Large intestine (tissue), 3 donors: ENCODE measurements around the gene ANK2. TPM values are rescaled to one million over a fixed set of nuclear protein-coding genes. Genes with fewer than 3 reads are reported as not detected.
A peak's percentile ranks its signal among the peaks of the same experiment; 100 is the strongest.
"Not testable (repeated sequence)": the region's sequence is repeated elsewhere in the genome, so short reads cannot be mapped to it uniquely, and the experiment has no call there.

Source experiments
- DNase-seq, 2 donors: peaks; one replicate each; pipeline versions ENCODE4 v3.0.0 to v3.0.0-alpha.2; 2013
- H3K27ac ChIP-seq: one replicate; pipeline ENCODE4 v1.5.1; 2013; ENCODE audit warnings: low read length
- H3K27me3 ChIP-seq: 2 replicates; pipeline ENCODE4 v1.6.1; 2013; ENCODE audit warnings: low read length; ENCODE audit not compliant: control insufficient read depth, insufficient read depth
- H3K36me3 ChIP-seq: 2 replicates; pipeline ENCODE4 v1.6.1; 2013; ENCODE audit warnings: low read length; ENCODE audit not compliant: control insufficient read depth, insufficient read depth
- H3K4me1 ChIP-seq: one replicate; pipeline ENCODE4 v1.6.1; 2013; ENCODE audit warnings: low read length; ENCODE audit not compliant: control insufficient read depth, insufficient read depth
- H3K4me3 ChIP-seq: one replicate; pipeline ENCODE4 v1.5.1; 2013; ENCODE audit warnings: low read length
- H3K9me3 ChIP-seq: one replicate; pipeline ENCODE4 v1.6.1; 2013; ENCODE audit warnings: mild to moderate bottlenecking, low read depth, low read length, moderate library complexity; ENCODE audit not compliant: control insufficient read depth
- WGBS: methylation state at CpG from one replicate; pipeline ENCODE4 v1.1.5; 2013; ENCODE audit warnings: low lambda C conversion rate; ENCODE audit not compliant: insufficient coverage; 5-methylcytosine and 5-hydroxymethylcytosine counted together
- polyA plus RNA-seq: library from polyadenylated mRNA; unstranded; fragments of 120-200 nt; gene quantifications from one replicate; pipeline ENCODE4 v1.2.1, GENCODE V29; 2013

The ANK2 gene
- polyA plus RNA-seq, 1 donor, result 50.4 TPM

GRCh38 chr4:113169368-113169767 lies 119.9 kb downstream of the ANK2 start:
- Histone ChIP-seq H3K27me3 (no peaks in the 10 kb centered on the region), H3K36me3 (no peaks in the 10 kb centered on the region), H3K4me3 (no peak overlapping the region), H3K9me3 (no peaks in the 10 kb centered on the region), H3K4me1 (peaks cover 3% of the 10 kb centered on the region), H3K27ac (no peak overlapping the region)
- DNase-seq, result no peak
- WGBS, result 33% methylated on average over 1 of the region's 5 CpGs

DNA sequence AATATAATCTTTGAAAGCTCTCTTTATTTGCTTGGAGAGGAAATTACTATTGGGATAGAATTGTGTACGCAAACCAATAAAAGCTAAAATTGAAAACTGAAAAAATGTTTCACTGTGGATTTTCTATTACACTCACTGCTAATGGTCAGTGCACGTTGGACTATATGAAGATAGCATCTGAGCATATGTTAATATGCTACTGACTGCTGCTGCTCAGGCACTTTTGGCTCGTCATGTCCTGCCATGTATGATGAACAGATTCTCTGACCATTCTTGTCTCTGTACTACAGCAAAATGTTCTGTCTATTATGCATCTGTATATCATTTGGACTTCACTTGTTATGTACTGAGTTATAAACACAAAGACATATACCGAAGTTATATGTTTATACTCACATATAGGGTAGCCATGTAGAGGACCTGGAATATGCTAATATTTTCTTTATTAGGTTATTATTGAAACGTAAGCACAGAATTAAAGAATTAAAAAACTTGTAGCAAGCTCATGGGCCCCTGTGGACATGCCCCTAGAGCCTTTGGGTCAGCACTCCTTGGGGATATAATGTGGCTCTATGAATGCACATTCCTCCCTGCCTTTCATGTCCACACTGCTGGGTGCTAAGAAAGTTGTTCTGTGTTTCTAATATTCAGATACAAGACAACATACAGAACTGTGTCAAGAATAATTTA lies 120.8 kb downstream of the ANK2 start:
- Histone ChIP-seq H3K27me3 (no peaks in the 10 kb centered on the region), H3K27ac (no peak overlapping the region), H3K4me3 (no peak overlapping the region), H3K4me1 (peaks cover 3% of the 10 kb centered on the region), H3K9me3 (no peaks in the 10 kb centered on the region), H3K36me3 (no peaks in the 10 kb centered on the region)
- DNase-seq, result no peak
- 60% methylated on average over 1 of the region's 5 CpGs for WGBS

DNA sequence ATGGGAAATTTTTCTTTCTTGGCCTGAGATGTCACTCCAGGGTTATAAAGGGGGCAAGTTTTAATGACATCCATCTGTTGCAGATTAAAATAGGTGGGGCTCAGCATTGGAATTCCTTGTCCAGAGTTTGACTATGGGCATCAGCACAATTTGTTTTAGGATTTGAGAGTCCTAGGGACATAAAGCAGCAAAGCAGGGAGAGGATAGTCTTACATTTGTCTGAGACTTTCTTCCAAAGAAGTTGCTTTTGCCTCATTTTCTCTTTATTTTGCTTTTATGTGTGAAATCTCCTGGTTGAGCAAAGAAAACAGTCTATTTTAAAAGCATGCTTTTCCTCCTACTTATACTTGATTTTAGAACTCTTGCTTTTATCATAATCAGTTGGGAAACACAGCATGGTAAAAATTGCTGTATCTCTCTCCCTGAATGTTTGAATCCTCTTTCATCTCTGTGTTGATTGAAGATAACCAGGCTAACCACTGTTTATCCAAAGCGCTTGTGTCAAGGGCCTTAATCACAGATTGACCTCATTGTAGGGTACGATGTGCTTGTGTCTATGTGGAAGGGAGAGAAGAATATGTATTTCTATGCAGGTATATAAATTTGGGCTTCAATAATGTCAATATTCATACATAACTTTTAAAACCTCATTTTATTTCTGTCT lies 121.5 kb downstream of the ANK2 start:
- H3K4me1 ChIP-seq, result peaks cover 3% of the 10 kb centered on the region
- no peak overlapping the region for H3K4me3 ChIP-seq
- H3K27ac ChIP-seq, result no peak overlapping the region
- H3K9me3 ChIP-seq, result no peaks in the 10 kb centered on the region
- H3K27me3 ChIP-seq, result no peaks in the 10 kb centered on the region
- no peak for DNase-seq
- 20% methylated on average over 2 of the region's 2 CpGs for WGBS
- no peaks in the 10 kb centered on the region for H3K36me3 ChIP-seq

DNA sequence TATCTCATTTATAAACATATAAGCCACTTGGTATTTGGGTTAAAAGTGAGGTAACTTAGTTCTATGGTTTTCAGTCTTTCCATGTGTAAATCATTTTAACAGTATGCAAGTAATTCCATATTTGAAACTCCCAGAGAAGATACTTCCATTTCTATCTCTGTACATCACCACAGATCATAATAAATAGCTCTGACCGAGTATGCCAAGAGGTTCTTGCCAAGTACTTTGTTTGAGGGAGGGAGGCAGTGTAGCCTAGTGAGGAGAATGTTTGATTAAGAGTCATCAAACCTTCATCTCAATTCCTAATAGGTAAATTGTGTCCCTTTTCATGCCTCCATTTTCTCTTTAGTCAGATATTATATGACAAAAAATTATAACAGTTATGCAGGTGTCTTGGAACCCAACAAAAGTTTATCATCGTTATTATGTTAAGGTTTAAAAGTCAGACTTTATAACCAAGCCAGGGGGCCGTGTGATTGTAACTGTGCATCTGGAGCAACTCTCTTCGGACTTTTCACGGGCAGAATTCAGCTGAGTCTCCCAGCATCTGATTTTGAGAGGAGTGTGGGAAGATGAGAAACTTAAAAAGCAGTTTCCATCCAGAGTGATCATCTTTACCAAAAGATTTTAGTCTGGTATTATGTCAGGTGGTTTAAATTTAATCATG lies 123.8 kb downstream of the ANK2 start:
- H3K9me3 ChIP-seq, result peaks cover 3% of the 10 kb centered on the region
- H3K4me1 ChIP-seq, result peaks cover 3% of the 10 kb centered on the region
- no peak overlapping the region for H3K4me3 ChIP-seq
- H3K27ac ChIP-seq, result no peak overlapping the region
- no peaks in the 10 kb centered on the region for H3K27me3 ChIP-seq
- WGBS, result 100% methylated on average over 1 of the region's 5 CpGs
- no peak for DNase-seq
- H3K36me3 ChIP-seq, result no peaks in the 10 kb centered on the region

- DNase-seq, result no peak
- 100% methylated on average over 1 of the region's 3 CpGs for WGBS
These were observed 124.4 kb downstream of the ANK2 start for GRCh38 chr4:113173793-113174264.

GRCh38 chr4:113179091-113179490 lies 129.6 kb downstream of the ANK2 start:
- peaks cover 3% of the 10 kb centered on the region for H3K9me3 ChIP-seq
- H3K27ac ChIP-seq, result peak overlapping the region; percentile 10
- no peaks in the 10 kb centered on the region for H3K27me3 ChIP-seq
- H3K4me1 ChIP-seq, result peaks cover 5% of the 10 kb centered on the region
- no peak overlapping the region for H3K4me3 ChIP-seq
- DNase-seq, result no peak
- no peaks in the 10 kb centered on the region for H3K36me3 ChIP-seq
- no CpG with 5 or more reads among the region's 1 CpG for WGBS

More at GRCh38 chr4:113173793-113174264, 124.4 kb downstream of the ANK2 start:
- Histone ChIP-seq H3K27me3 (no peaks in the 10 kb centered on the region), H3K27ac (no peak overlapping the region), H3K4me3 (no peak overlapping the region), H3K9me3 (peaks cover 3% of the 10 kb centered on the region), H3K4me1 (peaks cover 3% of the 10 kb centered on the region), H3K36me3 (no peaks in the 10 kb centered on the region)

GRCh38 chr4:113179996-113180395 lies 130.5 kb downstream of the ANK2 start:
- WGBS, result no CpG with 5 or more reads among the region's 2 CpGs
- no peak overlapping the region for H3K4me3 ChIP-seq
- H3K27ac ChIP-seq, result no peak overlapping the region
- no peaks in the 10 kb centered on the region for H3K36me3 ChIP-seq
- H3K9me3 ChIP-seq, result peaks cover 3% of the 10 kb centered on the region
- H3K4me1 ChIP-seq, result peaks cover 5% of the 10 kb centered on the region
- H3K27me3 ChIP-seq, result no peaks in the 10 kb centered on the region
- DNase-seq, result no peak

GRCh38 chr4:113181289-113182007 lies 132.0 kb downstream of the ANK2 start:
- peaks cover 5% of the 10 kb centered on the region for H3K4me1 ChIP-seq
- no peak overlapping the region for H3K27ac ChIP-seq
- no peaks in the 10 kb centered on the region for H3K36me3 ChIP-seq
- DNase-seq, result no peak
- H3K4me3 ChIP-seq, result no peak overlapping the region
- H3K27me3 ChIP-seq, result no peaks in the 10 kb centered on the region
- peaks cover 3% of the 10 kb centered on the region for H3K9me3 ChIP-seq
- 84% methylated on average over 6 of the region's 11 CpGs for WGBS

DNA sequence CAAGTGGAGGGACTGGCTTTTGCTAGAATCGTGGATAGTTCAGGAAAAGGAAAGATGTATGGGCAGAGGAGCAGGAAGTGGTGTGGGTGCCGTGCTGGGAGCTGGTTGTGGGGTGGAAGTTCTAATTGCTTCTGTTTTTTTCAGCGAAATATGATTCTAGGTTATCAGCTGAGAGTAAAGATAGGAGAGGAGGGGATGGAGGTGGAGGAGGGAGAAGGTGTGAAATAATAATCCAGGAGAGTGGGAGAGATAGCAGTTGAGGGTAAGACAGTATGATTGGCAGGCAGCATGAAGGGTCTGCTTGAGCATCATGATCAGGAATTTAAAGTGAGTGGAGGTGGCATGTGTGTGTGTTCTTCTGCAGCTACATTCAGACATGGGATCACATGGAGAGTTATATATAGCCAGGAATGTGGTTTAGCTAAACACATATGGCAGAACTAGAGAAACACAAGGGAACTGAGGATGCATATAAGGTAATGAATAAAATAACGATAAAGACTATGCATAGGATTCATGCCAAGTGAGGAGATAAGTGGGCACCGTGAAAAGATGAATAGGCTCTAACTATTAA lies 133.7 kb downstream of the ANK2 start:
- no peak for DNase-seq
- WGBS, result 53% methylated on average over 5 of the region's 5 CpGs
- H3K9me3 ChIP-seq, result no peaks in the 10 kb centered on the region
- no peak overlapping the region for H3K27ac ChIP-seq
- no peak overlapping the region for H3K4me3 ChIP-seq
- H3K27me3 ChIP-seq, result no peaks in the 10 kb centered on the region
- H3K4me1 ChIP-seq, result peaks cover 7% of the 10 kb centered on the region
- H3K36me3 ChIP-seq, result no peaks in the 10 kb centered on the region

- 0% methylated on average over 1 of the region's 4 CpGs for WGBS
- DNase-seq, H3K36me3 ChIP-seq, H3K4me1 ChIP-seq, H3K4me3 ChIP-seq, H3K27me3 ChIP-seq, H3K9me3 ChIP-seq: not testable (repeated sequence)
- peak overlapping the region; percentile 84 for H3K27ac ChIP-seq
These were observed 136.8 kb downstream of the ANK2 start for GRCh38 chr4:113186220-113186619.
